A673 (cell line): ENCODE measurements around the gene CBX3.

Experiments
- CTCF ChIP-seq: fragments of 300-800, 200-600 bp; sonication (generic); conservative IDR thresholded peaks from 2 replicates; pipeline ENCODE4 v1.5.1; 2017; ENCODE audit warnings: low read depth, mild to moderate bottlenecking, antibody characterized with exemption, low read length, moderate library complexity, mixed read lengths
- EZH2 ChIP-seq: fragments of 200-600 bp; sonication (generic); IDR thresholded peaks from 2 replicates; pipeline ENCODE4 v1.6.1; 2017; ENCODE audit warnings: borderline replicate concordance, low read depth, mild to moderate bottlenecking, mixed read lengths, antibody characterized with exemption, low read length; ENCODE audit not compliant: poor library complexity, severe bottlenecking

DNA sequence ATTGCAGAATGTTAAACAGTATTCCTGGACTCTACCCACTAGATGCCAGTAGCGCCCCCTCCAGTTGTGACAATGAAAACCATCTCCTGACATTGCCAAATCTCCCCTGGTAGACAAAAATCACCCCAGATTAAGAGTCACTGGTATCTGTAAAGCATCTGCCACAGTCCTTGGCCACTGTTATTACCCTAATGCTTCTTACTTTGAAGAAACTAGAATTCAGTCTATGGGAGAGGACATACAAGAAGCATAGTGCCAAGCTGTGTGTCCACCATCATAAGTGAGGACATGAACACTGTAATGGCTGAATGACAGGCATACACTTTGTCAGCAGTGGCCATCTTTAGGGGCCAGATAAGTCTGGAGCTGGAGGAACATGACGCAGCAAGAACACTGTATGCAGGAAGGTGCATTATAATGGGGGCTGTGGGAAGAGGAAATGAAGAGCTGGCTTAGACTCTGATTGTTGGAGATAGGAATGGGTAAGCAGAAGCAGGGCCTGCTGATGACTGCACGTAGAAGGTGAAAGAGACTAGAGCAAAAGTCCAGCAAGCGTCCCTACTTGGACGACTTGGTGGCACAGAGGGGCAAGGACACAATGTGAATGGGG is 32.5 kb downstream of the CBX3 start:
- TF ChIP-seq CTCF (0 out of 2 replicates have a peak, but pooled peaks have one; percentile 24), EZH2 (no peak)
